Right lobe of liver (tissue), 4 donors: Measurements from ENCODE around the gene RPL32.

Source experiments
- POLR2A ChIP-seq: fragments of 450-650 bp; IDR thresholded peaks from one replicate; pipeline ENCODE4 v1.6.1; 2017; ENCODE audit warnings: antibody characterized with exemption, mild to moderate bottlenecking
- TF ChIP-seq, protein P1 (sequence below), 4 donors: fragments of 200-600 bp in 3 of 4; fragments of 450-650 bp in 1 of 4; IDR thresholded peaks; one replicate each; pipeline versions ENCODE4 v1.5.1 to v1.8.0; 2016 to 2022; ENCODE audit warnings: antibody characterized with exemption in 4 of 4, mild to moderate bottlenecking in 2 of 4
- donor health status: DM: no; HTN: no; CAD: no.
- donor health status: DM: no; HTN: no; CAD: no.
- donor health status: DM: no; HTN: yes; CAD: no.

DNA sequence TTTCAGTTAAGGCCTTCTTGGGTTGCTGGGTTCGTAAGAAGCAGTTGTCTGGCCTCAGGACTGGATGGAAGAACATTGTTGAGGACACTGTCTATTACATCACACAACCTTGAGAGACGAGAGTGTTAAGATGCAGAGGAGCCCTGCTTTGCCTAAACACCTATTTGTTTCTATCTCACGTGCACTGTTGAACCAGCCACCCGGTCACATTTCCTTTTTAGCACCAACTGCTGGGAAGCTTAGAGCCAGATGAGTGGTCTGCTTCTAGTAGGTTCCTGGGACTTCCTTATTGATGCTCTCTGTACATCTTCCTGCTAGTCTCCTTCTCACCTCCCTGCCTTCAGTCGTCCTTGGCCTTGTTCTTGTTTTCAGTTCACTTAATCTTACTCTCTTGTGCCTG, 22.6 kb downstream of the RPL32 start:
- TF ChIP-seq, protein P1, sequence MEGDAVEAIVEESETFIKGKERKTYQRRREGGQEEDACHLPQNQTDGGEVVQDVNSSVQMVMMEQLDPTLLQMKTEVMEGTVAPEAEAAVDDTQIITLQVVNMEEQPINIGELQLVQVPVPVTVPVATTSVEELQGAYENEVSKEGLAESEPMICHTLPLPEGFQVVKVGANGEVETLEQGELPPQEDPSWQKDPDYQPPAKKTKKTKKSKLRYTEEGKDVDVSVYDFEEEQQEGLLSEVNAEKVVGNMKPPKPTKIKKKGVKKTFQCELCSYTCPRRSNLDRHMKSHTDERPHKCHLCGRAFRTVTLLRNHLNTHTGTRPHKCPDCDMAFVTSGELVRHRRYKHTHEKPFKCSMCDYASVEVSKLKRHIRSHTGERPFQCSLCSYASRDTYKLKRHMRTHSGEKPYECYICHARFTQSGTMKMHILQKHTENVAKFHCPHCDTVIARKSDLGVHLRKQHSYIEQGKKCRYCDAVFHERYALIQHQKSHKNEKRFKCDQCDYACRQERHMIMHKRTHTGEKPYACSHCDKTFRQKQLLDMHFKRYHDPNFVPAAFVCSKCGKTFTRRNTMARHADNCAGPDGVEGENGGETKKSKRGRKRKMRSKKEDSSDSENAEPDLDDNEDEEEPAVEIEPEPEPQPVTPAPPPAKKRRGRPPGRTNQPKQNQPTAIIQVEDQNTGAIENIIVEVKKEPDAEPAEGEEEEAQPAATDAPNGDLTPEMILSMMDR (IDR thresholded peaks at IDR 0.05), result no peak
- no peak for TF ChIP-seq POLR2A
